NCI-H446 (cell line): Measurements from ENCODE around the gene TSEN2.
A peak's percentile ranks its signal among the peaks of the same experiment; 100 is the strongest.

Experiments used
- DNase-seq, 2 experiments: peaks; one replicate each; lab custom pipeline; 2025; lab: John Stamatoyannopoulos, UW

TSEN2 gene

GRCh38 chr3:12553921-12554391, 69.7 kb downstream of the TSEN2 start:
- DNase-seq = no peak

GRCh38 chr3:12556314-12556689, 72.0 kb downstream of the TSEN2 start:
- DNase-seq = no peak

GRCh38 chr3:12556690-12557472, 72.6 kb downstream of the TSEN2 start, which contains the start of gene MKRN2:
MKRN2 (plus strand) TSS chr3:12557087; CDS start chr3:12557151, 64 bp downstream.
- DNase-seq = peak; percentile 65 to 90

GRCh38 chr3:12557473-12558100, 73.3 kb downstream of the TSEN2 start:
- no peak for DNase-seq

DNA sequence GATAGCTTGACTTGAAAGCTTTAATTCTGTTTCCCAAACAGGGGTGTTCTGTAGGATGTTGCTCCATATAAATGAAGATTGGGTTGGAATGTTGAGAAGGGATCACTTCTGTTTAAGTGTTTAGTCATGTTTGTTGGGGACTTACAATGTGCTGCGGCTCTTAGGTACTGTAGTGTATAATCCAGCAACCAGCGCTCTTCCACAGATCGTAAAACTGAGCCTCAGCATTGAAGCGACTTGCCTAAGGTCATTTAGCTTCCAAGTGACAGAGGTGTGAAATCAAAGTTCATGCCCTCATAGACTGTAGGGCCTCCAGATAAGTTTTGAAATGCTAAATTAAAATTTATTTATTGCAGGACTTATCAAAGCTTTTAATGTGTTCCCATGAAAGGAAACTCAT, 74.4 kb downstream of the TSEN2 start:
- DNase-seq = no peak

DNA sequence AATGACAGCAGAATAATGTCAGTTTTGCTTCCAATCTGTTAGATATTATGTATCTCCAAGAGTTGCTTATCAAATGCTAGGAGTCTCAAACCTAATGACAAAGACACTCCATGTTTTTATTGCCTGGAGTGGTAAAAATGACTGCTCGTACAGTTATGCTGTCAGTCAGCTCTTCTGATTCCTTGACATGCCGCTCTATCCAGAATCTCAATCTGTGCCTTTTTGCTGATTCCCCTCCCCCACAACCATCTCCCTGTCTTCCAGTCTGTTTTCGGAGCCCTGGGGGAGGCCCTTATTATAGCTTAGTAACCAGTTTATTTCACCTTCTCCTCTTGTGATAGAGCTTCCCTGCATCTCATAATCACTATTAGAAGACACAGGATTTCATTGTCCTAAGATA, 75.2 kb downstream of the TSEN2 start:
- DNase-seq = no peak

DNA sequence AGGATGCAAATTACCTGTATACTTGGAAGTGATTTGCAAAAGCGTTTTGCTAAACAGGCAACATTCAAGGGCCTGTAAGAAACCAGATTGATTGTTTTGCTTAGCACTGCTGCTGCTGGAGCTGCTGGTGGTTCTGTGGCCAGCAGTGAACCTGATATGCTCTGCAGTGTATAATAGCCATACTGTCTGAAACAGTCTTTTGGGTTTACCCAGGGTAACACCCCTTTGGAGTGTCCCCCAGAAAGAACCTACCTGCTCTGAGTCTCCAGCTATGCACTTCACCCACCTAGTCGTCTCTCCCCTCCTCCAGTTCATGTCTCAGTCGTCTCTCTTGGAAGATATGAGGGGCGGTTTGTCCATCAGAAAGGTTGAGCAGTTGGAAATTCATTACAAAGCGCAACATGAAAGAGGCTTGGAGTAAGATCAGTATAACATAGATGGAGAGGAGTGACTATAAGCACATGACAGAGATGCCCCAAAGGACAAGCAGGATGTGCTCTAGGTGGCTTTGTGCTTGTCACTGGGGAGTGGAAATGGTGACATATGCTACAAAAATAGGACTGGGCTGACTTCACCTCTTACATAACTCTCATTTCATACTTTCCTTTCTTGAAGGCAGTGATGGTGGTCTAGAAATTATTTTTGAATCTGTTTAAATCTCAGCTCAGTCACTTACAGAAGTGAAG, 76.4 kb downstream of the TSEN2 start:
- DNase-seq = no peak

DNA sequence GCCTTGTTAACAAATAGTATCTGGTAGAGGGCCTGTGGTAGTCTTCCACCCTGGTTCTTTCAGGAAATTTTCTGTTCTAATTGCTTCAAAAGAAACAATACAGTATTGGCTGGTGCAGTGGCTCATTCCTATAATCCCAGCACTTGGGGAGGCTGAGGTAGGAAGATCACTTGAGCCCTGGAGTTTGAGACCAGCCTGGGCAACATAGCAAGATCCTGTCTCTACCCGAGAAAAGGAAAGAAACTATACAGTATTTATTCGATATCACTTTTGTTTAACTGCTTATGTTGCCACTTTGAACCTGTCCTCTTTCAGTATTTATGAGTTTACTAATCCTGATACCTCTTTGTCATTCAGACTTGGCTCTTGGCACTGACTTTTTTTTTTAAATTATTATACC, 77.1 kb downstream of the TSEN2 start:
- DNase-seq = no peak

DNA sequence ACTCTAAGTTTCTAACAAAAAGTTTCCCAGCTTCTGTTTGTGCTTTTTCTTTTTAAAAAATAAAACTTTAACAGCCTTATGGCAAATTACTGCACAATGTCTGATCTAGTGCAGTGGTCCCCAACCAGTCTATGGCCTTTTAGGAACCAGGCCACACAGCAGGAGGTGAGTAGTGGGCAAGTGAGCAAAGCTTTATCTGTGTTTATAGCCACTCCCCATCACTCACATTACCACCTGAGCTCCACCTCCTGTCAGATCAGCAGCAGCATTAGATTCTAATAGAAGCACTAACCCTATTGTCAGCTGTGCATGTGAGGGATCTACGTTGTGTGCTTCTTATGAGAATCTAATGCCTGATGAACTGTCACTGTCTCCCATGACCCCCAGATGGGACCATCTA, 78.2 kb downstream of the TSEN2 start:
- no peak for DNase-seq

- DNase-seq = no peak
Observed at GRCh38 chr3:12566976-12567375, 82.7 kb downstream of the TSEN2 start.

GRCh38 chr3:12568747-12569146, 84.5 kb downstream of the TSEN2 start:
- DNase-seq = no peak

DNA sequence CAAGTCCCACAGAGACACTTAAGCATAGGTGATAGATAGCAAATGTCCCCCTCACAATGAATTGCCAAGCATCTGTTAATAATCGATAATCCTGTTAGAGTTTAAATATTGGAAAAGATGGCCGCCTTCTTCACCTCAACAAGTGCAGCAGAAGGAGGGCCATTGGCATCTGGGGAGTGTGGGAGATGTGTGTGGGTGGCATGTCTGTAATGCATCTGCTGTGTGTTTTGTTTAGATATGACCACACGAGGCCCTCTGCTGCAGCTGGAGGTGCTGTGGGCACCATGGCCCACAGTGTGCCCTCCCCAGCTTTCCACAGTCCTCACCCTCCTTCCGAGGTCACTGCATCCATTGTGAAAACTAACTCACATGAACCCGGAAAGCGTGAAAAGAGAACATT, 85.6 kb downstream of the TSEN2 start:
- no peak for DNase-seq

- DNase-seq = no peak
Observed at GRCh38 chr3:12571986-12572385, 87.7 kb downstream of the TSEN2 start.

DNA sequence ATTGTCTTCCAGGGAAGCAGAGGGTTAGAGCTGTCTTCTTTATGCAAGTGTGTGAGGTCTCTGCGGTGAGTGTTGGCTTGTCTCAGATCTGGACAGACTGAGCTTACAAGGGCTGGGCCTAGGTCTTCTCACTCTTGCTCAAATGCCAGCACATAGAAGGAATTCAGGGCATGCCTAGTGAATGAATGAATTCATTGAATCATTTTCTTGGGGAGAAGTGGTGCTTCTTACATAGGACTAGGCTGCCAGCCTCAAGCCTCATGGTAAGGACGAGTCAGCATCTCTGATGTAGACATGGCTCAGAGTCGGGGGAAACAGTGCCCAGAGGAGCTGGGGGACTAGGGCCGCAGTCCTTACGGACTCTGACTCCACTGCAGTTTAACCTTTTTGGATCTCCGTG, 89.9 kb downstream of the TSEN2 start:
- DNase-seq = no peak

DNA sequence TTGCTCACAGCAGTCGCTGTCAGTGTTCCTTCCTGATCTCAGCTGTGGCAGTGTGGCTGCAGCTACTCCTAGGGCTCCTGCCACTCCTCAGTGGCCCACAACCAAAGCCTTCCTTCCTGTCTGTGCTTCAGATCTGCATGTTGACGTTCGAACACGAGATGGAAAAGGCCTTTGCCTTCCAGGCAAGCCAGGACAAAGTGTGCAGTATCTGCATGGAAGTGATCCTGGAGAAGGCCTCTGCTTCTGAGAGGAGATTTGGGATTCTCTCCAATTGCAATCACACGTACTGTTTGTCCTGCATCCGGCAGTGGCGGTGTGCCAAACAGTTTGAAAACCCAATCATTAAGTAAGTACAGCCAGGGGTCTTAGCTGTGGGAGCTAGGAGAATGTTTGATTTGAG, 90.4 kb downstream of the TSEN2 start:
- DNase-seq = no peak

GRCh38 chr3:12577379-12577778, 93.1 kb downstream of the TSEN2 start:
- DNase-seq = no peak

DNA sequence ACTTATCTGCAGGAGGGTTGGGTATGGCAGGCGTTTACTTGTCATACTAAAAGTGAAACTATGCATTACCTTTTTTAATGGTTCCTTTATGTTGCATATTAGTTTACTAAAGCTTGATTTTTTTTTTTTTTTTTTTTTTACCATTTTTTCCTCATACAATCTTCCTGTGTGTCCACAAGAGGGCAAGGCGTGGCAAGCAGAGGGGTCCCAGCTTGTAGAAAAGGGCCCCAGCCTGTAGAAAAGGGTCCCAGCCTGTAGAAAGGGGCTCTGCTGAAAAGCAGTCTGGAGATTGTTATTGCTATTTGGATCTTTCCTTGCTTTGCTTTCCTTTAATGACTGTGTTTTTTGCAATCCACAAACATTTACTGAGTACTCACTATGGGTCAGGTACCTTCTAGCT, 94.5 kb downstream of the TSEN2 start:
- no peak for DNase-seq

- DNase-seq = no peak
Observed at GRCh38 chr3:12579456-12579855, 95.2 kb downstream of the TSEN2 start.

DNA sequence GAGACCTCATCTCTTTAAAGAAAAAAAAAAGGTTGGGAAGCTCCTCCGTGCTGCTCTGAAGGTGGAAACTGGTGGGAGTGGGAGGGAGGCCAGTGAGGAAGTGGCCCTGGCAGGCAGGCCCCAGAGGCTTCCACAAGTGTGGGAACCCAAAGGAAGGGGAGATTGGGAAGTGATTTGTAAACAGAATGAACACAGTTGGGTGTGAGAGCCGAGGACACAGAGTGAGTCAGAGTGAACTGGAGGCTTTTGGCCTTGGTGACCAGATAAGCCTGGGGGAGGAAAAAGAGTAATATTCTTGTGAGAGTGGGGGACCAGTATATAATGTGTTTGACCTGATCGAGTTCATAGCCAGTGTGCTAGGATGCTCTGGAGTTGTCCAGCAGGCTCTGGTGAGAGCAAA, 95.6 kb downstream of the TSEN2 start:
- DNase-seq = no peak

- no peak for DNase-seq
Observed at GRCh38 chr3:12582730-12583129, 98.5 kb downstream of the TSEN2 start.
